Nephron (organoid): ENCODE results near the gene CDR2.

ENCODE experiments used
- H3K27ac Mint-ChIP-seq, 3 experiments: 2 replicates each; pipeline ENCODE4 v1.8.0; 2020; ENCODE audit warnings: mixed read lengths in 3 of 3, mild to moderate bottlenecking in 2 of 3, moderate library complexity in 1 of 3
- H3K27me3 Mint-ChIP-seq: 2 replicates; pipeline ENCODE4 v1.8.0; 2021; ENCODE audit warnings: low read depth, mild to moderate bottlenecking, moderate library complexity, mixed read lengths
- H3K36me3 Mint-ChIP-seq: 2 replicates; pipeline ENCODE4 v1.8.0; 2020; ENCODE audit warnings: low read depth, mixed read lengths
- H3K4me1 Mint-ChIP-seq: 2 replicates; pipeline ENCODE4 v1.8.0; 2020; ENCODE audit warnings: mixed read lengths
- H3K4me3 Mint-ChIP-seq, 3 experiments: 2 replicates each; pipeline ENCODE4 v1.8.0; 2020; ENCODE audit warnings: mild to moderate bottlenecking in 3 of 3, mixed read lengths in 3 of 3, moderate library complexity in 2 of 3
- H3K9me3 Mint-ChIP-seq: 2 replicates; pipeline ENCODE4 v1.8.0; 2020; ENCODE audit warnings: mixed read lengths
- TF ChIP-seq, protein P1 (sequence below), 3 experiments: fragments of 200-600 bp; sonication (generic); IDR thresholded peaks; one replicate each; pipeline ENCODE4 v1.5.0; 2021; ENCODE audit warnings: antibody characterized with exemption in 3 of 3; ENCODE audit not compliant: unreplicated experiment in 3 of 3

CDR2 gene

DNA sequence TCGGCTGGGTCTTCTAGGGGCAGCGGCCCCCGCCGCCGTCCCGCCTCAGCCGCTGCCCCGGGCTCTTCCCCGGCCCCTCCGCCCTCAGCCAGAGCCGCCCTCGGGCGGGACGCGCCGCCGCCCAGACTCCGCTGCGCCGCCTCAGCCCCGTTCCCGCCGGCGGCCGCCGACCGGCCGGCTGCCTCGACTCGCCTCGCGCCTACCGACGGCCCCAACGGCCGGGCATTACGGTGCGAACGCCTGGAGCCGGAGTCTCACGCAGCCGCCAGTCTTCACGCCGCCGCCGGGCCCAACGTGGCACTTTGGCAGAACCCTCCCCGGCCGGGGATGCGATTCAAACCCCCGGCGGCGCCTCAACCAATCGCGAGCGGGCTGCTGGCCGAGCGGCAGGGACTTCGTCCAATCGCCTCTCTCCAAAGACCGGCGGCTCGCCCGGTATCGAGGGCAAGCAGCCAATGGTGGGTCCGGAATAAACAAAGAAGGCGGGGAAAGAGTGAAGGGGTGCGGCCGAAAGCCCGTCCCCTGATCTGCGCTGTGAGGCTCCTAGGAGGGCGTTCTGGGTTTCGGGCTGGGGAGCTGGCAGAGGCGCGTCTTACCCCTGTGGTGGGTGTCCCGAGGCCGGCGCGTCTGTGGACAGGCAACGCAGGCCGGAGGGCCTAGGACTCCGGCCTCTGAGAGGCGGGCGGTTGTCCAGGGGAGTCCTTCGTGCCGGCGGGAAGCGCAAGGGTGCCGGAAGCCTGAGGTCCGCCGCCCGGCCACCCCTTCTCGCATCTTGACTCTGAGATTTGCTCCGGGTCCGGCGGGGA is at the start of gene CDR2:
CDR2 (minus strand) TSS at position 309 of the 806 bp plus-strand sequence. CDS start 310 bp downstream, outside the sequence.
- peaks cover 40% of the 10 kb centered on the region for H3K4me1 Mint-ChIP-seq
- peak within 1 kb of the TSS; percentile 93 to 96 (median 95) for H3K4me3 Mint-ChIP-seq
- peaks cover 8% of the 10 kb centered on the region for H3K27me3 Mint-ChIP-seq
- H3K9me3 Mint-ChIP-seq = no peaks in the 10 kb centered on the region
- peaks cover 4% of the 10 kb centered on the region for H3K36me3 Mint-ChIP-seq
- TF ChIP-seq, protein P1, sequence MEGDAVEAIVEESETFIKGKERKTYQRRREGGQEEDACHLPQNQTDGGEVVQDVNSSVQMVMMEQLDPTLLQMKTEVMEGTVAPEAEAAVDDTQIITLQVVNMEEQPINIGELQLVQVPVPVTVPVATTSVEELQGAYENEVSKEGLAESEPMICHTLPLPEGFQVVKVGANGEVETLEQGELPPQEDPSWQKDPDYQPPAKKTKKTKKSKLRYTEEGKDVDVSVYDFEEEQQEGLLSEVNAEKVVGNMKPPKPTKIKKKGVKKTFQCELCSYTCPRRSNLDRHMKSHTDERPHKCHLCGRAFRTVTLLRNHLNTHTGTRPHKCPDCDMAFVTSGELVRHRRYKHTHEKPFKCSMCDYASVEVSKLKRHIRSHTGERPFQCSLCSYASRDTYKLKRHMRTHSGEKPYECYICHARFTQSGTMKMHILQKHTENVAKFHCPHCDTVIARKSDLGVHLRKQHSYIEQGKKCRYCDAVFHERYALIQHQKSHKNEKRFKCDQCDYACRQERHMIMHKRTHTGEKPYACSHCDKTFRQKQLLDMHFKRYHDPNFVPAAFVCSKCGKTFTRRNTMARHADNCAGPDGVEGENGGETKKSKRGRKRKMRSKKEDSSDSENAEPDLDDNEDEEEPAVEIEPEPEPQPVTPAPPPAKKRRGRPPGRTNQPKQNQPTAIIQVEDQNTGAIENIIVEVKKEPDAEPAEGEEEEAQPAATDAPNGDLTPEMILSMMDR (IDR thresholded peaks at IDR 0.05; ENCODE audit: unreplicated experiment in 3 of 3) = no peak
- H3K27ac Mint-ChIP-seq = peak within 1 kb of the TSS; percentile 63 to 90 (median 86)

DNA sequence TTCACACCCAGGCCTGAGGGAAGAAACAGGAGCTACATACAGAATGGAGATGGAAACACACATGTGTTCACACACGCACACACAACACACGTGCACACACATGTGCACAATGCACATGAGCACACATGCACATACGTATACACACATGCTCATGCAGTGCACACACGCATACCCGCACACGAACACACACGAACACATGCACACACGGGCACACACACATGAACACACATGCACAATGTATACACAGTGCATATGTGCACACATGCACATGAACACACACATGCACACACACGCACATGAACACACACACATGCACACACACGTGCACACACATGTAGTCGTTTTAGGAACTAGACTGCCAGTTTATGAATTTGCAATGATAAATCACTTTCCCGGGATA is 49.3 kb upstream of the CDR2 start:
- Mint-ChIP-seq H3K27ac (peak overlapping the region in 1 of 3 experiments; percentile 16), H3K27me3 (peaks cover 3% of the 10 kb centered on the region), H3K4me1 (peaks cover 6% of the 10 kb centered on the region), H3K36me3 (peaks cover 34% of the 10 kb centered on the region), H3K4me3 (no peak overlapping the region), H3K9me3 (no peaks in the 10 kb centered on the region)
- TF ChIP-seq, protein P1 (IDR thresholded peaks at IDR 0.05; ENCODE audit: unreplicated experiment in 3 of 3) = no peak

DNA sequence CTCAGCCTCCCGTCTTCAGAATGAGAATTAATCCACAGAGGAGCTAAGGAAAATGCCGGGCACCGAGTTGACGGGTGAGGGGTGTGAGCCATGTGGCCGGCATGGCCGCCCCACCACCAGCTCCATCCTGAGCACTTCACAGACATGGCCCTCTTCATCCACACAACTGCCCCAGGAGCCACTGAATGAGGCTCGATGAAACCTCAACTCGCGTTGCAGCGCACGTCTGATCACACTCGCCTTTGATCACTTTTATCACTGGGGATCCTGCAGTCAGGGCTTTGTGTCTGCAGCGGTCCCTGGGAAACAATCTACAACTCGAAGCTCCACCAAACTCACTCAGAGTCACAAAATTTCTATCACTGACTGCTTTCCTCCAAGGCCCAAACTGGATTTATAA is 46.7 kb upstream of the CDR2 start:
- H3K9me3 Mint-ChIP-seq = no peaks in the 10 kb centered on the region
- H3K4me1 Mint-ChIP-seq = peaks cover 6% of the 10 kb centered on the region
- peaks cover 3% of the 10 kb centered on the region for H3K27me3 Mint-ChIP-seq
- H3K36me3 Mint-ChIP-seq = peaks cover 29% of the 10 kb centered on the region
- H3K4me3 Mint-ChIP-seq = no peak overlapping the region
- no peak overlapping the region for H3K27ac Mint-ChIP-seq
- TF ChIP-seq, protein P1 (IDR thresholded peaks at IDR 0.05; ENCODE audit: unreplicated experiment in 3 of 3) = no peak

DNA sequence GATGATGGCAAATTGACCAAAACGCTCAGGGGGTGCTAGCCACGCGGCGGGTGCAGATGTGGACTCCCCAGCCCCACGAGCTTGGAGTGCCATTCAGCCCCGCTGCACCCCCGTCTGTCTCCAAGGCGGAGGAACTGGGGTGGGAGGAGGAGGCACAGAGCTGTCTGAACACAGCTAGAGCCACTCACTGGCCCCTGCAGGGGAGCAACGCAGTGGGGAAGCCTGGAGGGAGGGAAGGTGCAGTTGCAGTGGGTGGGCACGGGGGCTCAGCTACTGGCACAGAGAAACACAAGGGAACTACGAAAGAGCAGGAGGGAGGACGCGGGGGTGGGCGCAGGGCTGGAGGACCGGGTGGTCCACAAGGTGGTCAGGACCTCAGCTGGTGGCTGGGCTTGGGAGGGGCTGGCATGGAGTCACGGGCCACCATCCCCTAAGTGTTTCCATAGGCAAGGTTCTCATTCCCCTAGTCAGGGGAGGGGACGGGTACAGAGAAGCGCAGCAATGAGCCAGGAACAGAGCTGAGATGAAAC is 46.3 kb upstream of the CDR2 start:
- Mint-ChIP-seq H3K9me3 (no peaks in the 10 kb centered on the region), H3K4me1 (peaks cover 6% of the 10 kb centered on the region), H3K27ac (no peak overlapping the region), H3K4me3 (no peak overlapping the region), H3K27me3 (peaks cover 3% of the 10 kb centered on the region), H3K36me3 (peaks cover 29% of the 10 kb centered on the region)
- TF ChIP-seq, protein P1 (IDR thresholded peaks at IDR 0.05; ENCODE audit: unreplicated experiment in 3 of 3) = no peak

DNA sequence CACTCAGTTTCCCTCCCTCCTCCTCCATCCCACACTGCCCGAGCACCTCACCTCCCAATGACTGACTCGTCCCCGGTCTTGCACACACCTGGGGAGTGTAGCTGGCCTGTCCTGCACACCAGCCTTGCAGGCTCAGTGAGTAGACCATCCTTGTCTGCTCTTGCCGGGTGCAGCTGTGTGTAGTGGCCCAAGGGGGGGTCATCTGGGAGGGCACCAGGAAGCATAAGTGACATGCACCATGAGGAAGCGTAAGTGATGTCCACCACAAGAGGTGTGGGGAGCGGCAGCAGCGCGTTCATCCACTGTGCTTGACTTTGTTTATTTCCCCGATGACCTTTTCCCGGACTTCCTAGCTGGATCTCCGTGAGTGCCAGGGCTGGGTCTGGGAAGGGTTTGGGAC is 45.5 kb upstream of the CDR2 start:
- peaks cover 4% of the 10 kb centered on the region for H3K4me1 Mint-ChIP-seq
- TF ChIP-seq, protein P1 (IDR thresholded peaks at IDR 0.05; ENCODE audit: unreplicated experiment in 3 of 3) = no peak
- H3K27me3 Mint-ChIP-seq = peaks cover 3% of the 10 kb centered on the region
- H3K4me3 Mint-ChIP-seq = no peak overlapping the region
- H3K27ac Mint-ChIP-seq = no peak overlapping the region
- H3K36me3 Mint-ChIP-seq = peaks cover 28% of the 10 kb centered on the region
- H3K9me3 Mint-ChIP-seq = no peaks in the 10 kb centered on the region
